ENCODE results near the gene POLE. TPM values are rescaled to one million over a fixed set of nuclear protein-coding genes. Genes with fewer than 3 reads are reported as not detected.

The POLE gene
- total and polyA plus RNA-seq, 9 donors: 21.5 to 43.2 (median 31.4) TPM

DNA sequence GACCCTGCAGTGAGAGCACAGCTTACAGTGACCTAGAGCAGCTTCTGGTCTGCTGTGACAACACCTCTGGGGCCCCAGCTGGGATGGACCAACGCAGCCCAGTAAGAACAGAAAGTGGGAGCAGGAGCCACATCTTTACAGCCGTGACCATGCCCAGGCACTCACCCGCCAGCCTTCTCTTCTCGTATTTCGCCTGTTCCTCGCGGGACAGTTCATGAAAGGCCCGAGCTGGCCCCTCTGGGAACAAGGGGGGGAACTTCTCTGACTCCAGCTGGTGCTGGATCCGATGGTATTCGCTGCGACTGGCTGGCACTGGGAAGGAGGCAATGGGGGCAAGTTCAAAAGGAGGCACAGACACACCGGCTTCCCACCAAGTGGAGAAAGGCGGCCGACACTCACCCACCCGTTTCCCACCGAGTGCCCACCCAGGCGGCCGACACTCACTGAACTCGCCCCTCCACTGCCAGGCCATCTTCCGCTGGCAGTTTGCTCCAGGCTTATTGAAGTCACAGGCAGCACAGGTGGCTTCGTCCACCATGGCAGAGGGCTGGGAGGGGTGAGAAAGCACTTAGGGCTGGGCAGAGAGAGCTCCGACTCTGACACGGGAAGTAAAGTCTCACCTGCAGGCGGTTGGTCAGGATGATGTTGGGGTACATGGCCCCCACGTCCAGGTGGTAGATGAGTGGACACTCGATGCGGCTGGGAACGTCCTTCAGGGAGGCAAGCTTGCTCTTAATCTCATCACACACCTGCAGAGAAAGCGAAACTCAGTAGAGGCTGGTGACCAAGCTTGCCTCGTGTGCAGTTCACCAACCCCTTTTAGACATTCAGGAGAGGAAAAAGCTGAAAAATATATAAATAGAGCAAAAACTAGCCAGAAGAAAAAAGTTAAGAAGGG is 18.7 kb downstream of the POLE start:
- Histone ChIP-seq H3K27ac (ENCODE audit: low read length) (no peak overlapping the region), H3K36me3 (ENCODE audit: control insufficient read depth, insufficient read depth, low read length) (peaks cover 76% of the 10 kb centered on the region), H3K9me3 (replicated peaks; ENCODE audit: control insufficient read depth, low read depth, low read length) (no peaks in the 10 kb centered on the region), H3K4me1 (ENCODE audit: control insufficient read depth, insufficient read depth, low read length) (no peaks in the 10 kb centered on the region), H3K27me3 (ENCODE audit: control insufficient read depth, insufficient read depth, low read length) (no peaks in the 10 kb centered on the region), H3K4me3 (ENCODE audit: low read length) (no peak overlapping the region)
- DNase-seq: no peak
- WGBS (ENCODE audit: insufficient coverage): 89% methylated on average over 22 of the region's 30 CpGs

- DNase-seq: no peak
- no peaks in the 10 kb centered on the region for H3K9me3 ChIP-seq (replicated peaks; ENCODE audit: control insufficient read depth, low read depth, low read length)
- WGBS (ENCODE audit: insufficient coverage): 84% methylated on average over 3 of the region's 6 CpGs
- no peaks in the 10 kb centered on the region for H3K27me3 ChIP-seq (ENCODE audit: control insufficient read depth, insufficient read depth, low read length)
- no peak overlapping the region for H3K4me3 ChIP-seq (ENCODE audit: low read length)
- peaks cover 82% of the 10 kb centered on the region for H3K36me3 ChIP-seq (ENCODE audit: control insufficient read depth, insufficient read depth, low read length)
- no peak overlapping the region for H3K27ac ChIP-seq (ENCODE audit: low read length)
- H3K4me1 ChIP-seq (ENCODE audit: control insufficient read depth, insufficient read depth, low read length): no peaks in the 10 kb centered on the region
These were observed 21.3 kb downstream of the POLE start for GRCh38 chr12:132665794-132666193.

GRCh38 chr12:132665149-132665491 is 22.0 kb downstream of the POLE start:
- no peaks in the 10 kb centered on the region for H3K9me3 ChIP-seq (replicated peaks; ENCODE audit: control insufficient read depth, low read depth, low read length)
- H3K4me3 ChIP-seq (ENCODE audit: low read length): no peak overlapping the region
- 96% methylated on average over 13 of the region's 13 CpGs for WGBS (ENCODE audit: insufficient coverage)
- peaks cover 85% of the 10 kb centered on the region for H3K36me3 ChIP-seq (ENCODE audit: control insufficient read depth, insufficient read depth, low read length)
- no peak for DNase-seq
- no peaks in the 10 kb centered on the region for H3K4me1 ChIP-seq (ENCODE audit: control insufficient read depth, insufficient read depth, low read length)
- H3K27ac ChIP-seq (ENCODE audit: low read length): no peak overlapping the region
- H3K27me3 ChIP-seq (ENCODE audit: control insufficient read depth, insufficient read depth, low read length): no peaks in the 10 kb centered on the region

- Histone ChIP-seq H3K4me1 (ENCODE audit: control insufficient read depth, insufficient read depth, low read length) (no peaks in the 10 kb centered on the region), H3K27me3 (ENCODE audit: control insufficient read depth, insufficient read depth, low read length) (no peaks in the 10 kb centered on the region), H3K27ac (ENCODE audit: low read length) (no peak overlapping the region), H3K9me3 (replicated peaks; ENCODE audit: control insufficient read depth, low read depth, low read length) (no peaks in the 10 kb centered on the region), H3K36me3 (ENCODE audit: control insufficient read depth, insufficient read depth, low read length) (peaks cover 88% of the 10 kb centered on the region), H3K4me3 (ENCODE audit: low read length) (no peak overlapping the region)
- DNase-seq: no peak
- 90% methylated on average over 21 of the region's 21 CpGs for WGBS (ENCODE audit: insufficient coverage)
These were observed 22.7 kb downstream of the POLE start for GRCh38 chr12:132664206-132665148.

DNA sequence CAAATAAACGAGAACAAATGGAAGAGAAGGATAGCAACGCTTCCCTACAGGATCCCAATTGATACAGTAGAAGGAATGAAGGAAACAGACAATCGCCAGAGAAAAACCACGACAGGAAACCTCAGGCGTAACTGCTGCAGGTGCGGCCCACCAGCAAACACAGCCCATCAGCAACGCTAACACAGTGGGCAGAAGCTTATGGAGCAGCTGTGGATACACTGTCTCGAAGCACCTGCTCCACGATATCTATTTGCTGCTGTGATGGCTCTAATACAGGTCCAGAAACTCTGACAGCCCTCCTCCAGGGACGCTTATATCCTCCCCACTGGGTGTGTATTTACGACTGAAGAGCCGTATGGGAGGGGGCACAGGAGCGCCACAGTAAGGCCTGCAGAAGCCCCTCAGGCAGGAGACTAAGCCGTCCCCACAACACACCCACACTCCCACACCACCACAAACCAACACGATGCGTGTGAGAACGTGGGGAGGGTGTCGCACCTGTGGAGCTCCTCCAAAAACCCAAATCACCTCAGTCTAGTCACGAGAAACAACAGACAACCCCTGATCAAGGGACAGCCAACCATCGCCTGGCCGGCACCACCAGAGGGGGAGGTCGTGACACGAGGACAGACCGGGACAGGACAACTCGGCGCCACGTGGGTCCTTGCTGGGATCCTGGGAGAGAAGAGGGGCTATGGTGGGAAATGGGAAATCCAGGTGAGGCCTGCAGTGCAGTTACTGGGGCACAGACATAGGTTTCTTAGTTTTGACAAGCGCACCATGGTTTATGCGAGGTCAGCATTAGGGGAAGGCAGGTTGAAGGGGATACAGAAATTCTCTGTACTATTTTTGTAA is 24.0 kb downstream of the POLE start:
- no peaks in the 10 kb centered on the region for H3K9me3 ChIP-seq (replicated peaks; ENCODE audit: control insufficient read depth, low read depth, low read length)
- peaks cover 93% of the 10 kb centered on the region for H3K36me3 ChIP-seq (ENCODE audit: control insufficient read depth, insufficient read depth, low read length)
- no peaks in the 10 kb centered on the region for H3K4me1 ChIP-seq (ENCODE audit: control insufficient read depth, insufficient read depth, low read length)
- no peak overlapping the region for H3K27ac ChIP-seq (ENCODE audit: low read length)
- no peak for DNase-seq
- WGBS (ENCODE audit: insufficient coverage): 88% methylated on average over 21 of the region's 29 CpGs
- no peaks in the 10 kb centered on the region for H3K27me3 ChIP-seq (ENCODE audit: control insufficient read depth, insufficient read depth, low read length)
- H3K4me3 ChIP-seq (ENCODE audit: low read length): no peak overlapping the region

GRCh38 chr12:132661972-132662371 is 25.2 kb downstream of the POLE start:
- no peaks in the 10 kb centered on the region for H3K9me3 ChIP-seq (replicated peaks; ENCODE audit: control insufficient read depth, low read depth, low read length)
- H3K36me3 ChIP-seq (ENCODE audit: control insufficient read depth, insufficient read depth, low read length): peaks cover 93% of the 10 kb centered on the region
- no peaks in the 10 kb centered on the region for H3K4me1 ChIP-seq (ENCODE audit: control insufficient read depth, insufficient read depth, low read length)
- no peak overlapping the region for H3K4me3 ChIP-seq (ENCODE audit: low read length)
- WGBS (ENCODE audit: insufficient coverage): no CpG with 5 or more reads among the region's 5 CpGs
- H3K27ac ChIP-seq (ENCODE audit: low read length): peak overlapping the region; percentile 42
- no peaks in the 10 kb centered on the region for H3K27me3 ChIP-seq (ENCODE audit: control insufficient read depth, insufficient read depth, low read length)
- DNase-seq: no peak

DNA sequence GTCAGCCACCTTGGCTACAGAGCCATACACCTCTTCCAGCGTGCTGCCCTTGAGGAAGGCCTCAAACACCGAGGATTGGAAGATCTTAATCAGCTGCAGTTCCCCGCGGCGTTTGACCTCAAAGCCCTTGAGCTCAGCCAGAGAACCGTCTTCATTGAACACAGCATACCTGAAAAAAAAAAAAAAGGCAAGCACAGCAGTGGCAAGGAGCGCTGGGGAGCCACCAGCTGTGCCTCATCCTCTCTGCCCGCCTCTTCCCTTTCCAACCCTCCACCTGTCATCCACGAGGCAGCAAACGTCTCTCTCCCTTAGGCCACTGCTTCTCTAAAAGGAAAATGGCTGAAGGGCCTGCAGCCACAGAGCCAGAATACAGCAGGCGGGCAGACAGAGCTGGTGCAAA is 26.1 kb downstream of the POLE start:
- Histone ChIP-seq H3K4me3 (ENCODE audit: low read length) (no peak overlapping the region), H3K4me1 (ENCODE audit: control insufficient read depth, insufficient read depth, low read length) (no peaks in the 10 kb centered on the region), H3K27ac (ENCODE audit: low read length) (no peak overlapping the region), H3K36me3 (ENCODE audit: control insufficient read depth, insufficient read depth, low read length) (peaks cover 90% of the 10 kb centered on the region), H3K27me3 (ENCODE audit: control insufficient read depth, insufficient read depth, low read length) (no peaks in the 10 kb centered on the region), H3K9me3 (replicated peaks; ENCODE audit: control insufficient read depth, low read depth, low read length) (no peaks in the 10 kb centered on the region)
- WGBS (ENCODE audit: insufficient coverage): 84% methylated on average over 10 of the region's 11 CpGs
- no peak for DNase-seq

GRCh38 chr12:132660052-132660451 is 27.1 kb downstream of the POLE start:
- Histone ChIP-seq H3K4me3 (ENCODE audit: low read length) (no peak overlapping the region), H3K27me3 (ENCODE audit: control insufficient read depth, insufficient read depth, low read length) (no peaks in the 10 kb centered on the region), H3K36me3 (ENCODE audit: control insufficient read depth, insufficient read depth, low read length) (peaks cover 84% of the 10 kb centered on the region), H3K9me3 (replicated peaks; ENCODE audit: control insufficient read depth, low read depth, low read length) (no peaks in the 10 kb centered on the region), H3K27ac (ENCODE audit: low read length) (no peak overlapping the region), H3K4me1 (ENCODE audit: control insufficient read depth, insufficient read depth, low read length) (no peaks in the 10 kb centered on the region)
- peak; percentile 25 for DNase-seq
- 80% methylated on average over 2 of the region's 5 CpGs for WGBS (ENCODE audit: insufficient coverage)

DNA sequence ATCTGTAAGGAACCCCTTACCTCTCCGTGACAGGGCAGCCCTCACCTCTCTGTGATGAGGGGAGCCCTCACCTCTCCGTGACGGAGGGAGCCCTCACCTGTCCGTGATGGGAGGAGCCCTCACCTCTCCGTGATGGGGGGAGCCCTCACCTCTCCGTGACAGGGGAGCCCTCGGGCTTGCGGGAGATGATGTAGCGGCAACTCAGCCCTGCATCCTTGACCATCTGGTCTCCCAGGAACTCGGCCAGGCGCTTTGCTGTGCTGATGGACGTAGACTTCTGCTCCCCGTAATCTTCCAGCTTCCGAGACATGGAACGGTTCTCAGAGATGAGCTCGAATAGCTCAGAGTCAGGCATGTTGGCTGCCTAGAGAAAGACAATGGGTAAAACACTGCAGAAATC is 28.0 kb downstream of the POLE start:
- H3K9me3 ChIP-seq (replicated peaks; ENCODE audit: control insufficient read depth, low read depth, low read length): no peaks in the 10 kb centered on the region
- no peak overlapping the region for H3K4me3 ChIP-seq (ENCODE audit: low read length)
- WGBS (ENCODE audit: insufficient coverage): 86% methylated on average over 11 of the region's 16 CpGs
- DNase-seq: no peak
- H3K27me3 ChIP-seq (ENCODE audit: control insufficient read depth, insufficient read depth, low read length): no peaks in the 10 kb centered on the region
- no peak overlapping the region for H3K27ac ChIP-seq (ENCODE audit: low read length)
- H3K36me3 ChIP-seq (ENCODE audit: control insufficient read depth, insufficient read depth, low read length): peaks cover 82% of the 10 kb centered on the region
- H3K4me1 ChIP-seq (ENCODE audit: control insufficient read depth, insufficient read depth, low read length): no peaks in the 10 kb centered on the region
